ENCODE measurements around the gene ZDHHC12.

GRCh38 chr9:128696923-128697707, 26.8 kb downstream of the ZDHHC12 start:
- TF ChIP-seq EZH2phosphoT487 (IDR thresholded peaks at IDR 0.05; ENCODE audit: borderline replicate concordance, low read depth, low read length) (no peak), CTCF (conservative IDR thresholded peaks at IDR 0.05; ENCODE audit: low read length) (no peak)
